B cell (primary cell): ENCODE results near the gene ITGA5. TPM values are rescaled to one million over a fixed set of nuclear protein-coding genes. Genes with fewer than 3 reads are reported as not detected.

Source experiments
- ATAC-seq: fragments of 200-7000 bp; cut with Tn5 transposase; one replicate; pipeline ENCODE4 v1.10.0; 2021; ENCODE audit warnings: low read depth, mild to moderate bottlenecking, moderate number of reproducible peaks, moderate library complexity
- CTCF ChIA-PET: fragments of 350-600 bp; sonication (Branson Sonifier 250); formaldehyde crosslinking; loops from one replicate; lab custom pipeline; 2021; ENCODE audit warnings: antibody characterized with exemption, inconsistent platforms; lab: Charles Lee
- POLR2A ChIA-PET: fragments of 350-600 bp; sonication (Branson Sonifier 250); formaldehyde crosslinking; loops from one replicate; lab custom pipeline; 2021; ENCODE audit warnings: antibody characterized with exemption; lab: Charles Lee
- DNase-seq: peaks from one replicate; pipeline ENCODE4 v3.0.0; 2013
- H2AFZ ChIP-seq: 2 replicates; pipeline ENCODE4 v1.6.1; 2012; ENCODE audit warnings: mild to moderate bottlenecking, low read depth, low read length; ENCODE audit not compliant: insufficient read depth, poor library complexity, severe bottlenecking
- H3K27ac ChIP-seq, 2 donors: 1 replicate in 1 of 2; 2 replicates in 1 of 2; pipeline ENCODE4 v1.5.1; 2012 to 2013; ENCODE audit warnings: low read length in 2 of 2, mild to moderate bottlenecking in 2 of 2, moderate library complexity in 1 of 2
- H3K27me3 ChIP-seq, 4 experiments: fragments of 200-600 bp in 1 of 4; sonication (generic) in 1 of 4; replicated peaks in 1 of 4; 1 replicate in 2 of 4; 2 replicates in 2 of 4; pipeline versions ENCODE4 v1.6.1 to v1.7.0; 2013 to 2016; ENCODE audit warnings: low read length in 3 of 4, mild to moderate bottlenecking in 2 of 4, mixed read lengths in 1 of 4, moderate library complexity in 1 of 4; ENCODE audit not compliant: insufficient read depth in 4 of 4, control insufficient read depth in 3 of 4; ENCODE audit errors: control extremely low read depth in 1 of 4
- H3K36me3 ChIP-seq, 2 experiments: replicated peaks in 1 of 2; 1 replicate in 1 of 2; 2 replicates in 1 of 2; pipeline versions ENCODE4 v1.6.1 to v1.7.1; 2013; ENCODE audit warnings: low read length in 1 of 2; ENCODE audit not compliant: insufficient read depth in 2 of 2, control insufficient read depth in 1 of 2; ENCODE audit errors: control extremely low read depth in 1 of 2, extremely low read depth in 1 of 2
- H3K4me1 ChIP-seq, 2 donors: fragments of 200-600 bp in 1 of 2; sonication (generic) in 1 of 2; 1 replicate in 1 of 2; 2 replicates in 1 of 2; pipeline versions ENCODE4 v1.5.1 to v1.6.1; 2013 to 2017; ENCODE audit warnings: low read length in 2 of 2; ENCODE audit not compliant: control insufficient read depth in 2 of 2, insufficient read depth in 2 of 2
- H3K4me2 ChIP-seq: replicated peaks from 2 replicates; pipeline ENCODE3; 2012; ENCODE audit warnings: mild to moderate bottlenecking, low read depth, low read length; ENCODE audit not compliant: poor library complexity, severe bottlenecking
- H3K4me3 ChIP-seq, 5 experiments: fragments of 200-600 bp in 1 of 5; sonication (generic) in 1 of 5; 1 replicate in 3 of 5; 2 replicates in 2 of 5; pipeline versions ENCODE4 v1.5.1 to v1.7.0; 2011 to 2016; ENCODE audit warnings: low read length in 4 of 5, mild to moderate bottlenecking in 4 of 5, low read depth in 2 of 5, control low read depth in 1 of 5, moderate library complexity in 1 of 5; ENCODE audit not compliant: insufficient read depth in 1 of 5; ENCODE audit errors: control extremely low read depth in 1 of 5, extremely low read depth in 1 of 5
- H3K79me2 ChIP-seq: fragments of 200-600 bp; sonication (generic); one replicate; pipeline ENCODE4 v1.6.0; 2016; ENCODE audit warnings: low read length; ENCODE audit not compliant: control insufficient read depth, insufficient read depth
- H3K9ac ChIP-seq: fragments of 200-600 bp; sonication (generic); 2 replicates; pipeline ENCODE4 v1.6.1; 2017; ENCODE audit warnings: mild to moderate bottlenecking, low read length, moderate library complexity
- H3K9me3 ChIP-seq, 3 donors: one replicate each; pipeline versions ENCODE4 v1.6.1 to v1.7.1; 2013; ENCODE audit warnings: low read length in 2 of 3; ENCODE audit not compliant: control insufficient read depth in 2 of 3, insufficient read depth in 1 of 3; ENCODE audit errors: control extremely low read depth in 1 of 3
- H4K20me1 ChIP-seq: 2 replicates; pipeline ENCODE4 v1.6.0; 2012; ENCODE audit warnings: mild to moderate bottlenecking, low read length; ENCODE audit not compliant: insufficient read depth, control insufficient read depth, poor library complexity, severe bottlenecking
- H3K27ac Mint-ChIP-seq: one replicate; pipeline ENCODE4 v1.8.0; 2021; ENCODE audit warnings: mixed read lengths
- H3K27me3 Mint-ChIP-seq: one replicate; pipeline ENCODE4 v1.8.0; 2021; ENCODE audit warnings: mixed read lengths
- H3K4me1 Mint-ChIP-seq: one replicate; pipeline ENCODE4 v1.8.0; 2021; ENCODE audit warnings: mixed read lengths
- H3K4me3 Mint-ChIP-seq: one replicate; pipeline ENCODE4 v1.8.0; 2021; ENCODE audit warnings: mixed read lengths
- H3K9me3 Mint-ChIP-seq: one replicate; pipeline ENCODE4 v1.8.0; 2022; ENCODE audit warnings: mixed read lengths; ENCODE audit not compliant: insufficient read depth
- EZH2 ChIP-seq: IDR thresholded peaks from 2 replicates; pipeline ENCODE4 v1.6.1; 2012; ENCODE audit warnings: borderline replicate concordance, low read depth, mild to moderate bottlenecking, moderate library complexity, low read length; ENCODE audit not compliant: insufficient read depth, poor library complexity, severe bottlenecking
- intact Hi-C: fragments of 100-400 bp; cut with micrococcal nuclease; formaldehyde crosslinking; loops from one replicate; pipeline ENCODE4 v1.10.0; 2022
- polyA plus RNA-seq: library from polyadenylated mRNA; depleted of rRNA; stranded (reverse); fragments of >200 nt; gene quantifications from 2 replicates; pipeline ENCODE4 v1.2.3, GENCODE V29; 2012
- total RNA-seq, 2 donors: library from RNA; stranded (reverse); fragments of 120-200 nt in 1 of 2; gene quantifications; 1 replicate in 1 of 2; 2 replicates in 1 of 2; pipeline versions ENCODE4 v1.2.3 to v1.2.4, GENCODE V29; 2013 to 2022
- TF ChIP-seq, protein P1 (sequence below): fragments of 200-600 bp; IDR thresholded peaks from one replicate; pipeline ENCODE4 v1.8.0; 2022; ENCODE audit warnings: antibody characterized with exemption, mild to moderate bottlenecking

Gene ITGA5
- total and polyA plus RNA-seq, 2 donors (not counting 1 experiment from before 2014, with no cell fraction given) = 3.6 to 6.1 TPM

DNA sequence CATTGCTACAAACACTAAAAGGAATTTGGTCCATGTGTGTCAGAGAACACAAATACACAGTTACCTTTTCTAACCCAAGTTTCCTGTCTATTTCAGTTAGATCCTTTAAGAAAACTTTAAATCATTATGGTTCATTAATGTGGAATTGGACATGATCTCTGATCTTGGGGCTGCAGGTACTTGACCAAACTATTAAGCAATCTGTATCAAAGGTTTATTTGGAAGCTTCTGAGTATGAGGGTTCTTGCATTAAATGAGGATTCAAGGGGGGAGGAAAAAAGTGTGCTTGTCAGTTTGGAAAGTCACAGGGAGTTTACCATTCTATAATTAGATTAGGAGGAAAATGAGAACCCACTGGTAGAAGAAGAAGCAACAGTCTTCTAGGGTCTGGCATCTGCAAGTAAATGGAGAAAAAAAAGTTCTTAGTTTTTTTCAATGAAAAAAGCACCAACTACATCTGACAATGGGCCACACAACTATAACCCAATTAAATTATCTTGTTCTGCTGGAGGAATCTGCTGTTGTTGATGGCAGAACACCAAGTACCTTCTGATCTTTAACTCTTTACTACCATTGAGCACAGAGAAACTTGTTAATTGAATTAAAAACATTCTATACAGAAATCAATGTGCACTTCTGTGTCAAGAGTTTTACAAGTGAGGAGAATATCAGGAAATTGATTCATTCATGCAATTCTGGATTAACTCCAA, 36.8 kb upstream of the ITGA5 start:
- intact Hi-C loops = no loop called here
- H3K4me1 Mint-ChIP-seq = no peaks in the 10 kb centered on the region
- H3K36me3 ChIP-seq = no peaks in the 10 kb centered on the region
- no peaks in the 10 kb centered on the region for H3K79me2 ChIP-seq
- H3K27ac Mint-ChIP-seq = no peak overlapping the region
- CTCF ChIA-PET = interaction anchor here (0.6 to 34.5 kb wide), 3 partner anchors 16 to 55 kb away, joined by 4 to 1030 read pairs (median 5); no protein-coding TSS in a partner anchor
- H3K9me3 ChIP-seq = no peaks in the 10 kb centered on the region
- no peak overlapping the region for H2AFZ ChIP-seq
- H3K27me3 Mint-ChIP-seq = peaks cover 12% of the 10 kb centered on the region
- no peak for ATAC-seq
- no peak overlapping the region for H3K4me3 Mint-ChIP-seq
- no peak for TF ChIP-seq EZH2
- TF ChIP-seq, protein P1, sequence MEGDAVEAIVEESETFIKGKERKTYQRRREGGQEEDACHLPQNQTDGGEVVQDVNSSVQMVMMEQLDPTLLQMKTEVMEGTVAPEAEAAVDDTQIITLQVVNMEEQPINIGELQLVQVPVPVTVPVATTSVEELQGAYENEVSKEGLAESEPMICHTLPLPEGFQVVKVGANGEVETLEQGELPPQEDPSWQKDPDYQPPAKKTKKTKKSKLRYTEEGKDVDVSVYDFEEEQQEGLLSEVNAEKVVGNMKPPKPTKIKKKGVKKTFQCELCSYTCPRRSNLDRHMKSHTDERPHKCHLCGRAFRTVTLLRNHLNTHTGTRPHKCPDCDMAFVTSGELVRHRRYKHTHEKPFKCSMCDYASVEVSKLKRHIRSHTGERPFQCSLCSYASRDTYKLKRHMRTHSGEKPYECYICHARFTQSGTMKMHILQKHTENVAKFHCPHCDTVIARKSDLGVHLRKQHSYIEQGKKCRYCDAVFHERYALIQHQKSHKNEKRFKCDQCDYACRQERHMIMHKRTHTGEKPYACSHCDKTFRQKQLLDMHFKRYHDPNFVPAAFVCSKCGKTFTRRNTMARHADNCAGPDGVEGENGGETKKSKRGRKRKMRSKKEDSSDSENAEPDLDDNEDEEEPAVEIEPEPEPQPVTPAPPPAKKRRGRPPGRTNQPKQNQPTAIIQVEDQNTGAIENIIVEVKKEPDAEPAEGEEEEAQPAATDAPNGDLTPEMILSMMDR = no peak
- no peaks in the 10 kb centered on the region for H3K27me3 ChIP-seq
- no peaks in the 10 kb centered on the region for H3K9me3 Mint-ChIP-seq
- H3K4me2 ChIP-seq = no peak overlapping the region
- H3K4me3 ChIP-seq = no peak overlapping the region
- POLR2A ChIA-PET = no interaction called here
- H3K9ac ChIP-seq = no peak overlapping the region
- DNase-seq = no peak
- no peak overlapping the region for H3K27ac ChIP-seq
- no peaks in the 10 kb centered on the region for H4K20me1 ChIP-seq
- H3K4me1 ChIP-seq = no peaks in the 10 kb centered on the region

GRCh38 chr12:54452628-54453027, 33.6 kb upstream of the ITGA5 start:
- CTCF ChIA-PET = interaction anchor here (0.7 to 34.5 kb wide), 6 partner anchors 9 to 143 kb away, joined by 3 to 1030 read pairs (median 5); no protein-coding TSS in a partner anchor
- Histone ChIP-seq H3K9ac (no peak overlapping the region), H3K27me3 (no peaks in the 10 kb centered on the region), H4K20me1 (no peaks in the 10 kb centered on the region), H3K4me2 (no peak overlapping the region), H3K4me1 (no peaks in the 10 kb centered on the region), H3K9me3 (no peaks in the 10 kb centered on the region), H3K4me3 (no peak overlapping the region), H3K27ac (no peak overlapping the region), H2AFZ (no peak overlapping the region), H3K36me3 (no peaks in the 10 kb centered on the region), H3K79me2 (no peaks in the 10 kb centered on the region)
- POLR2A ChIA-PET = no interaction called here
- no peak overlapping the region for H3K4me3 Mint-ChIP-seq
- H3K4me1 Mint-ChIP-seq = no peaks in the 10 kb centered on the region
- no peak for DNase-seq
- H3K27me3 Mint-ChIP-seq = no peaks in the 10 kb centered on the region
- H3K27ac Mint-ChIP-seq = no peak overlapping the region
- intact Hi-C loops = no loop called here
- no peak for ATAC-seq
- no peaks in the 10 kb centered on the region for H3K9me3 Mint-ChIP-seq
- TF ChIP-seq, protein P1 = no peak
- TF ChIP-seq EZH2 = no peak
